Neural cell (in vitro differentiated cells): ENCODE data around the gene MDP1. TPM values are rescaled to one million over a fixed set of nuclear protein-coding genes. Genes with fewer than 3 reads are reported as not detected.

Source experiments
- H2AFZ ChIP-seq: fragments of 200-600, 300-800 bp; sonication (generic), shearing (Covaris generic); 2 replicates; pipeline ENCODE4 v1.6.0; 2014; ENCODE audit warnings: low read depth, mild to moderate bottlenecking, antibody characterized with exemption, low read length, moderate library complexity
- H3F3A ChIP-seq: fragments of 200-600 bp; shearing (Covaris generic); 2 replicates; pipeline ENCODE4 v1.6.1; 2016; ENCODE audit warnings: mild to moderate bottlenecking, moderate library complexity, mixed read lengths, antibody characterized with exemption, low read length; ENCODE audit not compliant: insufficient read depth, poor library complexity, severe bottlenecking
- H3K27ac ChIP-seq: fragments of 200-600, 300-800 bp; sonication (generic), shearing (Covaris generic); 2 replicates; pipeline ENCODE4 v1.5.1; 2014; ENCODE audit warnings: mild to moderate bottlenecking, low read length, moderate library complexity
- H3K27me3 ChIP-seq: fragments of 300-800, 200-600 bp; sonication (generic), shearing (Covaris generic); 2 replicates; pipeline ENCODE4 v1.6.0; 2014; ENCODE audit warnings: mild to moderate bottlenecking, low read depth, low read length, moderate library complexity; ENCODE audit not compliant: insufficient read depth
- H3K36me3 ChIP-seq: fragments of 300-800, 200-600 bp; sonication (generic), shearing (Covaris generic); 2 replicates; pipeline ENCODE4 v1.5.1; 2014; ENCODE audit warnings: mild to moderate bottlenecking, antibody characterized with exemption, low read length, moderate library complexity; ENCODE audit not compliant: insufficient read depth
- H3K4me2 ChIP-seq: fragments of 300-800, 200-600 bp; sonication (generic), shearing (Covaris generic); 2 replicates; pipeline ENCODE4 v1.6.0; 2014; ENCODE audit warnings: mild to moderate bottlenecking, low read length
- H3K4me3 ChIP-seq: fragments of 300-800, 200-600 bp; sonication (generic), shearing (Covaris generic); 2 replicates; pipeline ENCODE4 v1.5.1; 2014; ENCODE audit warnings: mild to moderate bottlenecking, low read length, moderate library complexity
- H3K79me2 ChIP-seq: fragments of 200-600 bp; shearing (Covaris generic); replicated peaks from 2 replicates; pipeline ENCODE4 v1.6.0; 2014; ENCODE audit warnings: mild to moderate bottlenecking, low read length, moderate library complexity; ENCODE audit not compliant: insufficient read depth
- H3K9ac ChIP-seq: fragments of 300-800, 200-600 bp; sonication (generic), shearing (Covaris generic); 2 replicates; pipeline ENCODE4 v1.6.1; 2016; ENCODE audit warnings: mild to moderate bottlenecking, low read length, mixed read lengths
- H3K9me2 ChIP-seq: fragments of 200-600 bp; shearing (Covaris generic); 2 replicates; pipeline ENCODE4 v1.6.1; 2016; ENCODE audit warnings: mild to moderate bottlenecking, low read length, mixed read lengths; ENCODE audit not compliant: insufficient read depth
- H3K9me3 ChIP-seq: fragments of 200-600, 300-800 bp; sonication (generic), shearing (Covaris generic); 2 replicates; pipeline ENCODE4 v1.6.1; 2016; ENCODE audit warnings: mild to moderate bottlenecking, mixed run types, low read length, moderate library complexity, mixed read lengths
- H4K20me1 ChIP-seq: fragments of 200-600 bp; shearing (Covaris generic); 2 replicates; pipeline ENCODE4 v1.6.1; 2016; ENCODE audit warnings: mild to moderate bottlenecking, mixed run types; ENCODE audit not compliant: insufficient read depth
- CTCF ChIP-seq: fragments of 450-650 bp; IDR thresholded peaks from 2 replicates; pipeline ENCODE4 v1.5.1; 2014; ENCODE audit warnings: antibody characterized with exemption, mild to moderate bottlenecking, moderate library complexity; ENCODE audit not compliant: poor library complexity, severe bottlenecking
- EP300 ChIP-seq: fragments of 450-650 bp; conservative IDR thresholded peaks from 2 replicates; pipeline ENCODE4 v1.6.1; 2014; ENCODE audit warnings: antibody characterized with exemption, mild to moderate bottlenecking, moderate library complexity; ENCODE audit not compliant: poor library complexity, severe bottlenecking
- EZH2 ChIP-seq: fragments of 200-600, 300-800 bp; shearing (Covaris generic), sonication (generic); IDR thresholded peaks from 2 replicates; pipeline ENCODE4 v1.6.1; 2014; ENCODE audit warnings: antibody characterized with exemption, low read length, borderline replicate concordance, mild to moderate bottlenecking; ENCODE audit not compliant: insufficient read depth, poor library complexity, severe bottlenecking
- MXI1 ChIP-seq: fragments of 450-650 bp; conservative IDR thresholded peaks from 2 replicates; pipeline ENCODE4 v1.6.1; 2014; ENCODE audit warnings: antibody characterized with exemption, mild to moderate bottlenecking; ENCODE audit not compliant: poor library complexity, severe bottlenecking
- POLR2AphosphoS5 ChIP-seq: IDR thresholded peaks from 2 replicates; pipeline ENCODE4 v1.6.1; 2012
- RAD21 ChIP-seq: fragments of 450-650 bp; conservative IDR thresholded peaks from 2 replicates; pipeline ENCODE4 v1.6.1; 2014; ENCODE audit warnings: antibody characterized with exemption, mild to moderate bottlenecking, moderate library complexity
- REST ChIP-seq: IDR thresholded peaks from 2 replicates; pipeline ENCODE4 v1.6.1; 2012; ENCODE audit warnings: borderline replicate concordance
- SMC3 ChIP-seq: fragments of 450-650 bp; conservative IDR thresholded peaks from 2 replicates; pipeline ENCODE4 v1.6.1; 2014; ENCODE audit warnings: antibody characterized with exemption, mild to moderate bottlenecking, moderate library complexity; ENCODE audit not compliant: poor library complexity
- TAF1 ChIP-seq: IDR thresholded peaks from 2 replicates; pipeline ENCODE4 v1.6.1; 2012; ENCODE audit warnings: low read depth
- polyA plus RNA-seq: library from polyadenylated mRNA; depleted of rRNA; stranded (reverse); fragments of >200 nt; gene quantifications from 2 replicates; pipeline ENCODE4 v1.2.3, GENCODE V29; 2014

The MDP1 gene
- polyA plus RNA-seq, 1 donor from 2014 or later: 94.2 TPM

GRCh38 chr14:24258119-24258518 lies 42.3 kb upstream of the MDP1 start:
- TF ChIP-seq EP300 (no peak), RAD21 (no peak), TAF1 (no peak), MXI1 (no peak), POLR2AphosphoS5 (no peak), SMC3 (no peak), REST (no peak), CTCF (no peak), EZH2 (no peak)
- H3K9me2 ChIP-seq: no peaks in the 10 kb centered on the region
- H2AFZ ChIP-seq: no peak overlapping the region
- no peaks in the 10 kb centered on the region for H4K20me1 ChIP-seq
- no peak overlapping the region for H3K27ac ChIP-seq
- H3F3A ChIP-seq: no peaks in the 10 kb centered on the region
- H3K9ac ChIP-seq: no peak overlapping the region
- H3K4me3 ChIP-seq: no peak overlapping the region
- H3K4me2 ChIP-seq: no peak overlapping the region
- H3K79me2 ChIP-seq: no peaks in the 10 kb centered on the region
- H3K36me3 ChIP-seq: no peaks in the 10 kb centered on the region
- no peaks in the 10 kb centered on the region for H3K27me3 ChIP-seq
- H3K9me3 ChIP-seq: no peaks in the 10 kb centered on the region

GRCh38 chr14:24256960-24257359 lies 41.1 kb upstream of the MDP1 start:
- H3K9me2 ChIP-seq: no peaks in the 10 kb centered on the region
- no peak overlapping the region for H3K27ac ChIP-seq
- no peak overlapping the region for H3K4me3 ChIP-seq
- no peaks in the 10 kb centered on the region for H4K20me1 ChIP-seq
- no peaks in the 10 kb centered on the region for H3K27me3 ChIP-seq
- no peaks in the 10 kb centered on the region for H3K79me2 ChIP-seq
- H3K9ac ChIP-seq: no peak overlapping the region
- no peaks in the 10 kb centered on the region for H3K9me3 ChIP-seq
- TF ChIP-seq SMC3 (no peak), MXI1 (no peak), POLR2AphosphoS5 (no peak), EP300 (no peak), TAF1 (no peak)
- H3F3A ChIP-seq: no peaks in the 10 kb centered on the region
- H3K36me3 ChIP-seq: no peaks in the 10 kb centered on the region
- no peak overlapping the region for H3K4me2 ChIP-seq
- H2AFZ ChIP-seq: no peak overlapping the region
